Spleen (tissue), 11 donors: ENCODE measurements around the gene ST8SIA2. TPM values are rescaled to one million over a fixed set of nuclear protein-coding genes. Genes with fewer than 3 reads are reported as not detected.

Source experiments
- DNase-seq: peaks from one replicate; pipeline ENCODE4 v3.0.0-alpha.2; 2020
- H3K27ac ChIP-seq, 8 donors: fragments of 200-600 bp; sonication (generic) in 7 of 8; 1 replicate in 4 of 8; 2 replicates in 4 of 8; pipeline versions ENCODE4 v1.5.0 to v1.8.0; 2016 to 2021; ENCODE audit warnings: inconsistent platforms in 4 of 8, mild to moderate bottlenecking in 4 of 8, moderate library complexity in 1 of 8
- H3K27me3 ChIP-seq, 7 donors: fragments of 200-600 bp; sonication (generic) in 6 of 7; replicated peaks in 1 of 7; 1 replicate in 4 of 7; 2 replicates in 3 of 7; pipeline versions ENCODE4 v1.5.0 to v1.8.0; 2016 to 2021; ENCODE audit warnings: inconsistent platforms in 3 of 7, mild to moderate bottlenecking in 1 of 7
- H3K36me3 ChIP-seq, 6 donors: fragments of 200-600 bp; sonication (generic) in 5 of 6; 1 replicate in 4 of 6; 2 replicates in 2 of 6; pipeline versions ENCODE4 v1.5.0 to v1.8.0; 2016 to 2021; ENCODE audit warnings: inconsistent platforms in 2 of 6
- H3K4me1 ChIP-seq, 6 donors: fragments of 200-600 bp; sonication (generic) in 5 of 6; 1 replicate in 3 of 6; 2 replicates in 3 of 6; pipeline versions ENCODE4 v1.5.0 to v1.8.0; 2016 to 2021; ENCODE audit warnings: inconsistent platforms in 3 of 6
- H3K4me3 ChIP-seq, 8 donors: fragments of 200-600 bp; sonication (generic) in 7 of 8; 1 replicate in 4 of 8; 2 replicates in 4 of 8; pipeline versions ENCODE4 v1.5.0 to v1.8.0; 2016 to 2021; ENCODE audit warnings: inconsistent platforms in 4 of 8, mild to moderate bottlenecking in 4 of 8, moderate library complexity in 2 of 8
- H3K9me3 ChIP-seq, 8 donors: fragments of 200-600 bp; sonication (generic) in 7 of 8; 1 replicate in 4 of 8; 2 replicates in 4 of 8; pipeline versions ENCODE4 v1.5.0 to v1.8.0; 2016 to 2021; ENCODE audit warnings: inconsistent platforms in 4 of 8
- POLR2A ChIP-seq, 3 donors: fragments of 450-650 bp; IDR thresholded peaks; one replicate each; pipeline ENCODE4 v1.5.1; 2017; ENCODE audit warnings: antibody characterized with exemption in 3 of 3, mild to moderate bottlenecking in 1 of 3
- POLR2AphosphoS5 ChIP-seq, 3 donors: sonication (generic); formaldehyde crosslinking; IDR thresholded peaks; one replicate each; pipeline ENCODE4 v1.5.1; 2017; ENCODE audit warnings: antibody characterized with exemption in 3 of 3
- WGBS, 5 donors: extraction: QIAGEN DNeasy Blood & Tissue Kit in 3 of 5; methylation state at CpG; one replicate each; pipeline versions ENCODE4 v1.1.5 to v1.1.7; 2013 to 2018; 5-methylcytosine and 5-hydroxymethylcytosine counted together
- intact Hi-C: fragments of 100-400 bp; cut with DNase I; formaldehyde crosslinking; loops from one replicate; pipeline ENCODE4 v1.15.0; 2023; ENCODE audit warnings: low total_unique reads
- polyA plus RNA-seq, 3 donors: library from polyadenylated mRNA; stranded (reverse); fragments of 200-250 nt; gene quantifications; one replicate each; pipeline ENCODE4 v1.2.1, GENCODE V29; 2013
- total RNA-seq, 7 donors: library from RNA; depleted of rRNA in 3 of 7; stranded (reverse); fragments of >200 nt in 3 of 7; fragmentation: NEBNext Ultra II Directional in 4 of 7; extraction: Animal tissue kit (Norgen Biotek cat#: 25700) in 4 of 7; gene quantifications; one replicate each; pipeline versions ENCODE4 v1.1.0 to v1.2.1, GENCODE V29; 2016 to 2021
- TF ChIP-seq, protein P1 (sequence below), 11 experiments: fragments of 200-600 bp in 7 of 11; fragments of 450-650 bp in 4 of 11; sonication (generic) in 4 of 11; IDR thresholded peaks in 8 of 11; conservative IDR thresholded peaks in 3 of 11; 1 replicate in 7 of 11; 2 replicates in 4 of 11; pipeline versions ENCODE4 v1.4.0 to v1.8.0; 2016 to 2021; ENCODE audit warnings: antibody characterized with exemption in 11 of 11, inconsistent platforms in 4 of 11, mild to moderate bottlenecking in 1 of 11
- donor health status: healthy with polysubstance abuse.
- donor health status: DM: no; HTN: no; CAD: no; lungs with moderate emphysema.
- donor health status: DM: no; HTN: no; CAD: no.
- donor health status: Bipolar disorder and iron deficiency.
- donor health status: healthy.
- donor health status: DM: no; HTN: no; CAD: no.
- donor health status: DM: yes; HTN: yes; CAD: no.

ST8SIA2 gene
- total and polyA plus RNA-seq, 10 donors, result not detected

DNA sequence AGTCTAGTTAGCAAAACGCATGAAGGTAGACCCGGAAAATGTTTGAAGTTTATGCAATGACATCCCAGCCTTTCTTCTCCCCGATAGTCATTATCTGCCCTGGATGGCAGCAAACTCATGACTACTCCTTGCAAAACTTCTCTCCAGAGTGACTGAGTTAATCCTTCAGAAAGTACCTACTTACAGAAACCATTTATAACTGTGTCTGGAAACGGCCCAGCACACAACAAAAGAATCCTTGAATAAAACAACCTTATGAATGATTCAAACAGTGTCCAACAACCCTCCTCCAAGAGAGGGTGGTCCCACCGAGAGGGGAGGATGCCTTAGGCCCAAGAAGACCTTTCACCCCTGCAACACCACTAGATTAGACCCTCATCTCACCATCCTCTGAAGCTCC, 14.2 kb downstream of the ST8SIA2 start:
- intact Hi-C loops, result no loop called here
- Histone ChIP-seq H3K27me3 (peaks cover 0 to 34% (median 0%) of the 10 kb centered on the region in 7 donors), H3K4me3 (no peak overlapping the region), H3K4me1 (no peaks in the 10 kb centered on the region), H3K9me3 (no peaks in the 10 kb centered on the region), H3K27ac (no peak overlapping the region), H3K36me3 (no peaks in the 10 kb centered on the region)
- WGBS, 5 donors, result 69 to 89% (median 77%) methylated on average over 5 of the region's 5 CpGs
- no peak for DNase-seq
- TF ChIP-seq, protein P1, sequence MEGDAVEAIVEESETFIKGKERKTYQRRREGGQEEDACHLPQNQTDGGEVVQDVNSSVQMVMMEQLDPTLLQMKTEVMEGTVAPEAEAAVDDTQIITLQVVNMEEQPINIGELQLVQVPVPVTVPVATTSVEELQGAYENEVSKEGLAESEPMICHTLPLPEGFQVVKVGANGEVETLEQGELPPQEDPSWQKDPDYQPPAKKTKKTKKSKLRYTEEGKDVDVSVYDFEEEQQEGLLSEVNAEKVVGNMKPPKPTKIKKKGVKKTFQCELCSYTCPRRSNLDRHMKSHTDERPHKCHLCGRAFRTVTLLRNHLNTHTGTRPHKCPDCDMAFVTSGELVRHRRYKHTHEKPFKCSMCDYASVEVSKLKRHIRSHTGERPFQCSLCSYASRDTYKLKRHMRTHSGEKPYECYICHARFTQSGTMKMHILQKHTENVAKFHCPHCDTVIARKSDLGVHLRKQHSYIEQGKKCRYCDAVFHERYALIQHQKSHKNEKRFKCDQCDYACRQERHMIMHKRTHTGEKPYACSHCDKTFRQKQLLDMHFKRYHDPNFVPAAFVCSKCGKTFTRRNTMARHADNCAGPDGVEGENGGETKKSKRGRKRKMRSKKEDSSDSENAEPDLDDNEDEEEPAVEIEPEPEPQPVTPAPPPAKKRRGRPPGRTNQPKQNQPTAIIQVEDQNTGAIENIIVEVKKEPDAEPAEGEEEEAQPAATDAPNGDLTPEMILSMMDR (IDR thresholded peaks at IDR 0.05 in 8 of 11, conservative IDR thresholded peaks at IDR 0.05 in 3 of 11), result no peak
- TF ChIP-seq POLR2A (IDR thresholded peaks at IDR 0.05) (no peak), POLR2AphosphoS5 (IDR thresholded peaks at IDR 0.05) (no peak)

DNA sequence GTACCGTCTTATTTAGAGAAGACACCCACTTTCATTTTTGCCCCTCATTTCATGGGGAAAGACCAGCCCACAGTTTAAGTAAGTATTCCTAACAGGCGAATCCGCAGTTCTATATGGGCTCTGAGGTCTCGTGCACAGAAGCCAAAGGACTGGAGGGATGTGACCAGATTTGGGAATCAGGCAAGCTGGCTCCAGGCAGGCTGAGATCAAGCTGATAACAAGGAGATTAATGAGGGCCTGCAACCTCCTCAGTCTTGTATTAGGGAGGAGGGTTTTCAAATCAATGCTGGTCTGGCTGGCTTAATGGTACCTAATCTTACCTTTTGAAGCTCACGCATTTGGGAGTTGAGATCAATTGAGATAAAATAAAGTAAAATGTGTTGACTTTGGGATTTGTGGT, 15.3 kb downstream of the ST8SIA2 start:
- no peak overlapping the region for H3K4me3 ChIP-seq
- WGBS, 5 donors, result 86 to 94% (median 92%) methylated on average over 5 of the region's 5 CpGs

DNA sequence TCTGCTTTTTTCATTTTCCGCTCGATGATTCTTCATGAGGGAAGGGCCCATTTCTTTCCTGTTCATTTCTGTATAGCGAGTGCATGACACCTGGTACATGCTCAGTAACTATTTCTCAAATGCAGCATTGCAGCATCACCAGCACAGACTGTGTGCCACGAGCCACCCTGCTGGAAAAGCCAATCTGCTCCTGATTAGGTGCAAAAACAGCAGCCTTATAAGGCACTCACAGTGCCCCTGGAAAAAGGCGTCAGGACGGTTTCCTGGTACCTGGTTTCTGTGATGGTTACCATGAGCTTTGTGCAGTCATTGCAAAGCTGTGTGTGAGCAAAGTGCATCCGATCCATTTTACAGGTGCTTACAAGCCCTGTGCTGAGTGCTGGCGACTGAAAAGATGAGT, 15.8 kb downstream of the ST8SIA2 start:
- Histone ChIP-seq H3K27me3 (peaks cover 0 to 31% (median 0%) of the 10 kb centered on the region in 7 donors), H3K4me1 (no peaks in the 10 kb centered on the region), H3K36me3 (no peaks in the 10 kb centered on the region), H3K27ac (no peak overlapping the region), H3K4me3 (no peak overlapping the region), H3K9me3 (no peaks in the 10 kb centered on the region)
- intact Hi-C loops, result no loop called here
- DNase-seq, result no peak
- 78 to 92% (median 86%) methylated on average over 8 of the region's 8 CpGs for WGBS, 5 donors
- TF ChIP-seq POLR2A (IDR thresholded peaks at IDR 0.05) (no peak), POLR2AphosphoS5 (IDR thresholded peaks at IDR 0.05) (no peak)
- TF ChIP-seq, protein P1 (IDR thresholded peaks at IDR 0.05 in 8 of 11, conservative IDR thresholded peaks at IDR 0.05 in 3 of 11), result no peak

More for the DNA sequence above, 15.3 kb downstream of the ST8SIA2 start:
- no peak for DNase-seq
- Histone ChIP-seq H3K36me3 (no peaks in the 10 kb centered on the region), H3K4me1 (no peaks in the 10 kb centered on the region), H3K27me3 (peaks cover 0 to 29% (median 0%) of the 10 kb centered on the region in 7 donors), H3K27ac (no peak overlapping the region), H3K9me3 (no peaks in the 10 kb centered on the region)
- TF ChIP-seq POLR2AphosphoS5 (IDR thresholded peaks at IDR 0.05) (no peak), POLR2A (IDR thresholded peaks at IDR 0.05) (no peak)
- TF ChIP-seq, protein P1 (IDR thresholded peaks at IDR 0.05 in 8 of 11, conservative IDR thresholded peaks at IDR 0.05 in 3 of 11), result no peak
- intact Hi-C loops, result no loop called here

DNA sequence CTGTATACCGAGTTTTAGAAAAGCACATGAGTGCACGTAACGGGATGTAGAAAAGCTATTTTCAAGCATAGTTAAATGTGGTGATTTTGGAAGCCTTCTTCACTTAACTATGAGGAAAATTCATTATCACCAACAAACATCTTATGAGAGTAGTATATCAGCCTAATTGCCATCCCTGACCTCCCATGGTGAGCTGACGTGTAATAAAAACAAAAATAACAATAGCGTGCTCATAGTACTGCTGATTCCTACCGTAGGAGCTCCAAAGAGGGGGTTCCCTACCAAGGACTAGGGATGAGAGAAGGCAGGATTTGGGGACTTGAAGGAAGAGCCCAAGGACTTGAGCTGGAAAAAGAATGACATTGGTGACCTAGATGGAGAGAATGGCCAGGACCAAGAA, 16.9 kb downstream of the ST8SIA2 start:
- 86 to 93% (median 89%) methylated on average over 6 of the region's 6 CpGs for WGBS, 5 donors
- no peak for DNase-seq
- H3K27me3 ChIP-seq, result peaks cover 0 to 39% (median 0%) of the 10 kb centered on the region in 7 donors
- H3K36me3 ChIP-seq, result no peaks in the 10 kb centered on the region
- intact Hi-C loops, result no loop called here
- no peak overlapping the region for H3K4me3 ChIP-seq
- H3K4me1 ChIP-seq, result no peaks in the 10 kb centered on the region
- no peaks in the 10 kb centered on the region for H3K9me3 ChIP-seq
- H3K27ac ChIP-seq, result no peak overlapping the region
- TF ChIP-seq POLR2A (IDR thresholded peaks at IDR 0.05), result no peak
- TF ChIP-seq, protein P1 (IDR thresholded peaks at IDR 0.05 in 8 of 11, conservative IDR thresholded peaks at IDR 0.05 in 3 of 11), result no peak
